ENCODE measurements around the gene PATJ. TPM values are rescaled to one million over a fixed set of nuclear protein-coding genes. Genes with fewer than 3 reads are reported as not detected.

Gene PATJ
- total RNA-seq, 2 donors from 2014 or later: 21.6 to 25.3 TPM

DNA sequence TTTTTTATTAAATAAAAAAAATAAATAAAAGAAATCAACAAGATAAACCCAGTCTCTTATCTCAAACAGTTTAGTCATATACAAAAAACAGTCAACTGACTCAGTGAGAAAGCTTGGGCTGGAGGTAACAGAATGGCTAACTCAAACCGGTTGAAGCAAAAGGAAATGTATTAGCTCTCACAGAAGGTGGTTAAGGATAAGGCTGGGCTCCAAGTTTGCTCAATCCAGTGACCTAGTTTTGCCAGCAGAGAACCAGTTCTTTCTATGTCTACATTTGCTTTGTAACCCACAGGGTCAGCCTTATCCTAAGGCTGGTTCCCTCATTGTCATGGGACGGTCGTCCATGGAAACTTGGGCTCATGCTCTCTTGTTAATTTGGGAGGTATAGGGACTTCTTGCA lies 307.9 kb downstream of the PATJ start:
- H3K4me1 Mint-ChIP-seq (ENCODE audit: low read depth): peaks cover 4% of the 10 kb centered on the region
- ATAC-seq (replicated peaks in 1 of 2) (no peak), DNase-seq (no peak)
- no peaks in the 10 kb centered on the region for H3K27me3 Mint-ChIP-seq (ENCODE audit: low read depth)
- H3K9me3 Mint-ChIP-seq: no peaks in the 10 kb centered on the region
- no peak overlapping the region for H3K4me3 Mint-ChIP-seq
- H3K36me3 Mint-ChIP-seq (ENCODE audit: insufficient read depth in 2 of 2): peaks cover 0 to 2% of the 10 kb centered on the region in 2 donors
- no peak overlapping the region for H3K27ac Mint-ChIP-seq

GRCh38 chr1:62052946-62053345 lies 310.7 kb downstream of the PATJ start:
- Mint-ChIP-seq H3K4me3 (no peak overlapping the region), H3K27ac (peak overlapping the region; percentile 24), H3K9me3 (no peaks in the 10 kb centered on the region), H3K27me3 (ENCODE audit: low read depth) (no peaks in the 10 kb centered on the region), H3K36me3 (ENCODE audit: insufficient read depth in 2 of 2) (peaks cover 0 to 2% of the 10 kb centered on the region in 2 donors), H3K4me1 (ENCODE audit: low read depth) (peaks cover 4% of the 10 kb centered on the region)
- ATAC-seq (replicated peaks in 1 of 2) (no peak), DNase-seq (no peak)

DNA sequence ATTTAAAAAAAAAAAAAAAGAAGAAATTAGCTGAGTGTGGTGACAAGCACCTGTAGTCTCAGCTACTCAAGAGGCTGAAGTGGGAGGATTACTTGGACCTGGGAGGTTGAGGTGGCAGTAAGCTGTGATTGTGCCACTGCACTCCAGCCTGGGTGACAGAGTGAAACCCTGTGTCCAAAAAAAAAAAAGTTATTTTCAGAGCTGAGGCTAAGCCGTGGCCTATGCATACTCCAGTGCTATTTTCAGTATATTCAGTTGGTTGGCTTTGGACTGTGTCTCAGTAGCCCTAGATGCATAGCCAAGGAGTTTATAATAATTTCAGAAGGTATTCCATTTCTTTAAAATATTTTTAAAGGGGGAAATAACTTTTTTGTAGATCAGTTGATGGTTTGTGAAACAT lies 311.9 kb downstream of the PATJ start:
- Mint-ChIP-seq H3K4me3 (no peak overlapping the region), H3K4me1 (ENCODE audit: low read depth) (peaks cover 4% of the 10 kb centered on the region), H3K27me3 (ENCODE audit: low read depth) (no peaks in the 10 kb centered on the region), H3K36me3 (ENCODE audit: insufficient read depth in 2 of 2) (peaks cover 0 to 2% of the 10 kb centered on the region in 2 donors), H3K9me3 (no peaks in the 10 kb centered on the region), H3K27ac (no peak overlapping the region)
- no peak for DNase-seq
- no peak for ATAC-seq (replicated peaks in 1 of 2)

GRCh38 chr1:62057230-62057629 lies 314.9 kb downstream of the PATJ start:
- Mint-ChIP-seq H3K27ac (no peak overlapping the region), H3K4me3 (no peak overlapping the region), H3K36me3 (ENCODE audit: insufficient read depth in 2 of 2) (no peaks in the 10 kb centered on the region), H3K4me1 (ENCODE audit: low read depth) (no peaks in the 10 kb centered on the region), H3K27me3 (ENCODE audit: low read depth) (no peaks in the 10 kb centered on the region), H3K9me3 (no peaks in the 10 kb centered on the region)
- no peak for ATAC-seq (replicated peaks in 1 of 2)
- no peak for DNase-seq

GRCh38 chr1:62057641-62058290 lies 315.5 kb downstream of the PATJ start:
- Mint-ChIP-seq H3K4me3 (no peak overlapping the region), H3K27ac (no peak overlapping the region), H3K9me3 (no peaks in the 10 kb centered on the region), H3K4me1 (ENCODE audit: low read depth) (no peaks in the 10 kb centered on the region), H3K27me3 (ENCODE audit: low read depth) (no peaks in the 10 kb centered on the region), H3K36me3 (ENCODE audit: insufficient read depth in 2 of 2) (no peaks in the 10 kb centered on the region)
- no peak for DNase-seq
- ATAC-seq (replicated peaks in 1 of 2): no peak

GRCh38 chr1:62058956-62059355 lies 316.7 kb downstream of the PATJ start:
- DNase-seq (no peak), ATAC-seq (replicated peaks in 1 of 2) (no peak)
- Mint-ChIP-seq H3K27me3 (ENCODE audit: low read depth) (no peaks in the 10 kb centered on the region), H3K27ac (no peak overlapping the region), H3K9me3 (no peaks in the 10 kb centered on the region), H3K4me1 (ENCODE audit: low read depth) (no peaks in the 10 kb centered on the region), H3K4me3 (no peak overlapping the region), H3K36me3 (ENCODE audit: insufficient read depth in 2 of 2) (peaks cover 0 to under 1% of the 10 kb centered on the region in 2 donors)

- H3K27ac Mint-ChIP-seq: no peak overlapping the region
- no peak overlapping the region for H3K4me3 Mint-ChIP-seq
- H3K36me3 Mint-ChIP-seq (ENCODE audit: insufficient read depth in 2 of 2): peaks cover 0 to 2% of the 10 kb centered on the region in 2 donors
Observed at GRCh38 chr1:62062087-62062486, 319.8 kb downstream of the PATJ start.

DNA sequence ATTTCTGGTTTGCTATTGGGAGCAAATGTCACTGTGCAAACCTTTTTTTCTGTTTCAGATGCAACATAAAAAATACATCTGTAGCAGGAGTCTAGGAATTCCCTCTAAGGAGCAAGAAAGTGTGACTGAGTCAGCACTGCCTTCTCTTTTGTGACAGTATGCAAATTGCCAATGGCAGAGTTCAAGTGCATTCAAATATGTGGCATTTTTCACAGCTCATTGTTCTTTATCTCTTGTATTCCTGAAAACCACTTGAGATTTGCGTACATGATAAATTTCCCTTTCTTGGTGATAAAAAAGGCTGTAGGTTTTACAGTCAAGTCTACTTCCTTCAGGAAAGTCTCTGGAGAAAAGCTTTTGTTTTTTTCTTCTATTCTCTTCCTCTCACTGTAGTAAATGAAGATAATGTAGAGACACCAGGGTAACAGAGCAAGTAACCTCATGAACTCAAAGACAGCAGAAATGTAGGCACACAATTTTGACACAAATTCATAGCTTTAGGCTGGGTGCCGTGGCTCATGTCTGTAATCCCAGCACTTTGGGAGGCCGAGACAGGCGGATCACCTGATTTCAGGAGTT lies 322.6 kb downstream of the PATJ start:
- Mint-ChIP-seq H3K27ac (no peak overlapping the region), H3K4me3 (no peak overlapping the region), H3K9me3 (peaks cover 0 to 1% of the 10 kb centered on the region in 2 donors), H3K36me3 (ENCODE audit: insufficient read depth in 2 of 2) (peaks cover 0 to 2% of the 10 kb centered on the region in 2 donors), H3K27me3 (ENCODE audit: low read depth) (no peaks in the 10 kb centered on the region), H3K4me1 (ENCODE audit: low read depth) (no peaks in the 10 kb centered on the region)
- DNase-seq (no peak), ATAC-seq (replicated peaks in 1 of 2) (no peak)

More at GRCh38 chr1:62062087-62062486, 319.8 kb downstream of the PATJ start:
- no peak for ATAC-seq (replicated peaks in 1 of 2)
- no peak for DNase-seq
- Mint-ChIP-seq H3K9me3 (peaks cover 0 to 1% of the 10 kb centered on the region in 2 donors), H3K4me1 (ENCODE audit: low read depth) (no peaks in the 10 kb centered on the region), H3K27me3 (ENCODE audit: low read depth) (no peaks in the 10 kb centered on the region)

DNA sequence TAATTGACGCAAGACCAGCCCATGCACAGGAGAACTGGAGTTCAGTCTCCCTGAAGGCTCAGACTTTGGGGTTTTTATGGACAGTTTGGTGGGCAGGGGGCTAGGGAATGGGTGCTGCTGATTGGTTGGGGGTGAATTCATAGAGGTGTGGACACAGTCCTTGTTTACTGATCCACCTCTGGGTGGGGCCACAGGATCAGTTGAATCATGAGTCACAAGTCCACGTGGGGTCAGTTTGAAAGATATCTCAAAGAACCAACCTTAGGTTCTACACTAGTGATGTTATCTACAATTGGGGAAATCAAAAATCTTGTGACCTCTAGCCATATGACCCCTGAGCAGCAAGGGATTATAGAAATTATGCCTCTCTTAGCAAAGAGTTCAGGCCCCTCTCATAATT lies 324.4 kb downstream of the PATJ start:
- Mint-ChIP-seq H3K4me3 (no peak overlapping the region), H3K9me3 (peaks cover 0 to 1% of the 10 kb centered on the region in 2 donors), H3K27ac (no peak overlapping the region), H3K27me3 (ENCODE audit: low read depth) (no peaks in the 10 kb centered on the region), H3K36me3 (ENCODE audit: insufficient read depth in 2 of 2) (peaks cover 0 to 2% of the 10 kb centered on the region in 2 donors), H3K4me1 (ENCODE audit: low read depth) (no peaks in the 10 kb centered on the region)
- ATAC-seq (replicated peaks in 1 of 2) (no peak), DNase-seq (no peak)

GRCh38 chr1:62068416-62068843 lies 326.1 kb downstream of the PATJ start:
- H3K36me3 Mint-ChIP-seq (ENCODE audit: insufficient read depth in 2 of 2): peaks cover 0 to 2% of the 10 kb centered on the region in 2 donors
- ATAC-seq (replicated peaks in 1 of 2): no peak
- no peak overlapping the region for H3K27ac Mint-ChIP-seq
- no peak overlapping the region for H3K4me3 Mint-ChIP-seq
- DNase-seq: no peak
- H3K9me3 Mint-ChIP-seq: peaks cover 0 to 1% of the 10 kb centered on the region in 2 donors
- H3K27me3 Mint-ChIP-seq (ENCODE audit: low read depth): no peaks in the 10 kb centered on the region
- H3K4me1 Mint-ChIP-seq (ENCODE audit: low read depth): no peaks in the 10 kb centered on the region

GRCh38 chr1:62068978-62069377 lies 326.7 kb downstream of the PATJ start:
- H3K36me3 Mint-ChIP-seq (ENCODE audit: insufficient read depth in 2 of 2): peaks cover 0 to under 1% of the 10 kb centered on the region in 2 donors
- H3K4me1 Mint-ChIP-seq (ENCODE audit: low read depth): no peaks in the 10 kb centered on the region
- no peaks in the 10 kb centered on the region for H3K27me3 Mint-ChIP-seq (ENCODE audit: low read depth)
- H3K9me3 Mint-ChIP-seq: peaks cover 0 to 1% of the 10 kb centered on the region in 2 donors
- DNase-seq: no peak
- no peak overlapping the region for H3K27ac Mint-ChIP-seq
- ATAC-seq (replicated peaks in 1 of 2): no peak
- no peak overlapping the region for H3K4me3 Mint-ChIP-seq

DNA sequence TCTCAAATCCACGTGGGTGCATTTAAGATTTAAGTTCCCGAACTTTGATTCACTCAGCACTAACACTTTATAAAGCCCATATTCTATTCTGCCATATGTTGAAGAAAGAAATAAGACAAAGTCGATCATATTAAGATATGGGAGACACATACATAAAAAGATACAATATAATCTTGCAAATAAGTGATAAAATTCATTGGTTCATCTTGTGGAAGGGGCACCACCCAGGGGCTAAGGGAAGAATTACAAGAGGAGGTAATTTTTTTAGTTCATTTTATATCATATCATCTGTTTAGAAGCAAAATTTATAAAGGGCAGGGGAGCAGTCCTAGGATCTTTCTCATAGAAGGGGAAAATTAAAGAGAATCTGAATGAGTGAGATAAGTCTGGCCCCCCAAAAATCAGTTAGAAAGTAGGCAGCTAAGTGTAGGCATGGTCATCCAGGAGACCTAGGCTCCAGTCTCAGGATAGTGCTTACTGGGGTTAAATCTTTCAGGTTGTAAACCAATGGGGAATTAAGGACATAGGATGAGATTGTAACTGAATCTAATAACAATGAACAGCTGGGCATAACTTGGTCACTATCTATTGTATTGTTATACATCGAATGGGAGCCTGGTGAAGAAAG lies 328.2 kb downstream of the PATJ start:
- no peak overlapping the region for H3K27ac Mint-ChIP-seq
- no peaks in the 10 kb centered on the region for H3K36me3 Mint-ChIP-seq (ENCODE audit: insufficient read depth in 2 of 2)
- peaks cover 0 to 1% of the 10 kb centered on the region in 2 donors for H3K9me3 Mint-ChIP-seq
- DNase-seq (peak in 1 of 2 donors; percentile 6), ATAC-seq (replicated peaks in 1 of 2) (no peak)
- H3K27me3 Mint-ChIP-seq (ENCODE audit: low read depth): no peaks in the 10 kb centered on the region
- no peaks in the 10 kb centered on the region for H3K4me1 Mint-ChIP-seq (ENCODE audit: low read depth)
- H3K4me3 Mint-ChIP-seq: no peak overlapping the region

DNA sequence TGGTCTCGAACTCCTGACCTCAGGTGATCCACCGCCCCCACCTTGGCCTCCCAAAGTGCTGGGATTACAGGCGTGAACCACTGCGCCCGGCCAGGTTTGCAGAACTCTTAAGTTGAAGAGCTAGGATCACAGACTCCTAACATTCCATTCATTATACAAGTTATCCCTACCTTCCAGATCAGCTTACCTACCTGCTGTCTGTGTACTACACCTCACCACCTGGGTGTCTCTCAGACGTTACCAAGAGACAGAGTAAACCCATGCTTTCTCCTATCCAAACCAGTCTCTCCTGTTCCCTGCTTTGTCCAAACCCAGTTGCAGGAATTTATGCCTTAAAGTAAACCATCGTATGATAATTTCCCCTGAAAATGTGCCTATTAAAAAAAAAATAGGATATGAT lies 329.4 kb downstream of the PATJ start:
- Mint-ChIP-seq H3K9me3 (peaks cover 0 to under 1% of the 10 kb centered on the region in 2 donors), H3K36me3 (ENCODE audit: insufficient read depth in 2 of 2) (no peaks in the 10 kb centered on the region), H3K4me3 (no peak overlapping the region), H3K4me1 (ENCODE audit: low read depth) (no peaks in the 10 kb centered on the region), H3K27me3 (ENCODE audit: low read depth) (no peaks in the 10 kb centered on the region), H3K27ac (no peak overlapping the region)
- ATAC-seq (replicated peaks in 1 of 2) (no peak), DNase-seq (no peak)

All from activated T-cell treated with anti-CD3 and anti-CD28 coated beads, Interleukin-2, amount 50 U/mL, for 72 hours (primary cell).